Fibroblast of peridontal ligament (primary cell): Measurements from ENCODE around the gene MYO10.
"Not testable (repeated sequence)": the region's sequence is repeated elsewhere in the genome, so short reads cannot be mapped to it uniquely, and the experiment has no call there.

ENCODE experiments used
- DNase-seq: peaks from one replicate; pipeline ENCODE4 v3.0.0-alpha.2; 2010; ENCODE audit errors: extremely low read depth

Gene MYO10

GRCh38 chr5:16936150-16936988, at the start of gene MYO10:
TSS of gene MYO10 (minus strand) at chr5:16936288. CDS start at chr5:16935808, 480 bp downstream.
- DNase-seq: peak; percentile 73

DNA sequence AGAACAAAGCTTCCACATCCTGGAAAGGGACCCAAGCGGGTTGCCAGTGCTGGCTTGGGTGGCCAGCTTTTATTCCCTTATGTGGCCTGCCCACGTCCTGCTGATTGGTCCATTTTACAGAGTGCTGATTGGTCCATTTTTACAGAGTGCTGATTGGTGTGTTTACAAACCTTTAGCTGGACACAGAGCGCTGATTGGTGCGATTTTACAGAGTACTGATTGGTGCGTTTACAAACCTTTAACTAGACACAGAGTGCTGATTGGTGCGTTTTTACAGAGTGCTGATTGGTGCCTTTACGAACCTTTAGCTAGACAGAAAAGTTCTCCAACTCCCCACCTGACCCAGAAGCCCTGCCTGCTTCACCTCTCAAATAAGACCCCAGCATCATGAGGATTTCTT, 49.2 kb upstream of the MYO10 start:
- not testable (repeated sequence) for DNase-seq

GRCh38 chr5:16983972-16984371, 47.9 kb upstream of the MYO10 start:
- DNase-seq: no peak

DNA sequence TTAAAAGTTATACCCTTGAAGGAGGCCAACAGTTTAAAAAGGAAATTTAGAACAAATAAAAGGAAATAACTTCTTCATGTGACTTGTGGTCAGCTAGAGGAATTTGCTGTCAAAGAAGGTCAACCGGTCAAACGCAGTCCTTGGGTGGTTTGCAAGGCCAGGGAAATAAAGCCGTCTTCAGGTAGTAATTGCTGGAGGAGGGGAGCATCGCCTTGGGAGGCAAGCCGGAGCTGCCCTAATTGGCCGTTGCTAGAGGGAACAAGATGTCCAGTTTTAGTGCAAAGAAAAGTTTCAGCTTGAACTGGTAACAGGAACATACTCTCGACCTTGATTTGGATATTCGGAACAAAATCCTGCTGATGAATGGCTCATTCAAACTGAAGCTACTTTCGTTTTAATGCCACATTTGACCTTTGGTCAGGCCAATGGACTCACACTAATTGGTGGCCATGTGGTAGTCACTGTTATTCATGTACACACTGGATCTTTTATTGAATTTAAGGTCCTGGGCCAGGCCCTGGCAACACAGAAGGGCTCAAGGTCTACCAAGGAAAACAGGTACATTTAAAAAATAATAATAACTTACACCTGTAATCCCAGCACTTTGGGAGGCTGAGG, 47.0 kb upstream of the MYO10 start:
- no peak for DNase-seq

DNA sequence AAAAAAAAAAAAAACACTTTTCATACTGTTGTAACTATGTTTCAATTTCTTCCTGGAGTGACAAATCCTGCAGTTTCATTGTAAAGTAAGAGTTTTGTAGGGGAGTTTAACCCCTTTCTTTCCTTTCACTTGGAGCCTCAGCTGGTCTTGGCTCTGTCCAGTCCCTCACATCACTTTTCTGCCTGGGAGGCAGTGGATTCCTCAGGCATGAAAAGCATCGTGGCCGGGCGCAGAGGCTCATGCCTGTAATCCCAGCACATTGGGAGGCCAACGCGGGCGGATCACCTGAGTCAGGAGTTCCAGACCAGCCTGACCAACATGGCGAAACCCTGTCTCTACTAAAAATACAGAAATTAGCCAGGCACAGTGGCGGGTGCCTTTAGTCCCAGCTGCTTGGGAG, 45.6 kb upstream of the MYO10 start:
- no peak for DNase-seq

DNA sequence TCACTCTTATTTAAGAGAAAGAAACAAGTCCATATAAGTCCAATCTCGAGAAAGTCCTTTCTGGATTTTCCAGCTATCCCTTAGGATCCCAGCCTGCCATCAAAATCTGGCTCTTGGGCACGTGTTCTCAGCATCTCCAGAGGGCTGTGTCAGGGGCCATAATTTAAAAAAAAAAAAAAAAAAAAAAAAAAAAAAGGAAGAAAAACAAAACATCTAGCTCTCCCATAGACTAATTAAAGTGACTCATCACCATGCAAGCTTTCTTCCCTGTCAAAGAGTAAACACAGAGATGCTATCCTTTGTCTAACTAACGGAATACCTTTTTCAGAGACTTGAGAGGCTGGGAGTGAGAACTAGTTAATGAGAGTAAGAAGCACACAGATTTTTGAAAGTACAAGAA, 44.9 kb upstream of the MYO10 start:
- no peak for DNase-seq

DNA sequence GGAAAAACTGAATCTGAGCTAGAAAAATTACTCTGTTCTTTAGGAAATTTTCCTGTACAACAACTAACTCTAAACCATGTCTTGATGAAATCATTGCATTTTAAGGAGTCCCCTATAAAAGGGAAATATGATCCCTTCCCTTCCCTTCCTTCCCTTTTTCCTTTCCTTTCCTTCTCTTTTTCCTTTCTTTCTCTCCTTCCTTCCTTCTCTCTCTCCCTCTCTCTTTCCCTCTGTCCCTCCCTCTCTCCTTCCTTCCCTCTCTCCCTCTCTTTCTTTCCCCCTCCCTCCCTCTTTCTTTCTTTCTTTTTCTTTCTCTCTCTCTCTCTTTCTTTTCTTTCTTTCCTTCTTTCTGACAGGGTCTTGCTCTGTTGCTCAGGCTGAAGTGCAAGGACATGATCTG, 42.2 kb upstream of the MYO10 start:
- DNase-seq: no peak

- DNase-seq: no peak
These were observed 40.5 kb upstream of the MYO10 start for GRCh38 chr5:16976625-16977008.

GRCh38 chr5:16975950-16976624, 40.0 kb upstream of the MYO10 start:
- DNase-seq: no peak

DNA sequence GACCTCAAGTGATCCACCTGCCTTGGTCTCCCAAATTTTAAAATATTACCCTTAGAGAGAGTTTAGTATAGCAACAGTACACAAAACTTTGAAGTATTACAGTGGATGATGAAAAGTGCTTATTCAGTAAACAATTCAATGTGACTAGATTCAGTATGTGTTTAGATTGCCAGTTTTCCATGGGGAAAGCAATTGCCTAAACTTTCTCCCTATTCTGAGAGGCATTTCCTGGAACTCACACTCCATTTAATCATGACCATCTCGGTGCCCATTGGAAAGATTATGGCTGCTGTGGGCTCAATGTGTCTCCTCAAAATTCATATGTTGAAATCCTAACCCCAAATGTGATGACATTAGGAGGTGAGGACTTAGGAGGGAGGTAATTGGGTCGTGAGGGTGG, 38.9 kb upstream of the MYO10 start:
- peak; percentile 61 for DNase-seq

DNA sequence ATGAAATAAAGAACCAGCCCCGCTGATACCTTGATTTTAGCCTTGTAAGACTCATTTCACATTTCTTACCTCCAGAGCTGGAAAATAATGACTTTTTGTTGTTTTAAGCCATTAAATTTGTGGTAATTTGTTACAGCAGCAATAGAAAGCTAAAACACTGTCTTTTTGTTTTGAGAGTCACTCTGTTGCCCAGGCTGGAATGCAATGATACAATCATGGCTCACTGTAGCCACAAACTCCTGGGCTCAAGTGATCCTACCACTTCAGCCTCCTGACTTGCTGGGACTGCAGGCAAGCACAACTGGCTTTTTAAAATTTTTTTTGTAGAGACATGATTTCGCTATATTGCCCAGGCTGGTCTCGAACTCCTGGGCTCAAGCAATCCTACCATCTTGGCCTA, 34.7 kb upstream of the MYO10 start:
- peak; percentile 30 for DNase-seq

GRCh38 chr5:16970260-16970659, 34.2 kb upstream of the MYO10 start:
- no peak for DNase-seq

GRCh38 chr5:16965581-16965980, 29.5 kb upstream of the MYO10 start:
- no peak for DNase-seq

DNA sequence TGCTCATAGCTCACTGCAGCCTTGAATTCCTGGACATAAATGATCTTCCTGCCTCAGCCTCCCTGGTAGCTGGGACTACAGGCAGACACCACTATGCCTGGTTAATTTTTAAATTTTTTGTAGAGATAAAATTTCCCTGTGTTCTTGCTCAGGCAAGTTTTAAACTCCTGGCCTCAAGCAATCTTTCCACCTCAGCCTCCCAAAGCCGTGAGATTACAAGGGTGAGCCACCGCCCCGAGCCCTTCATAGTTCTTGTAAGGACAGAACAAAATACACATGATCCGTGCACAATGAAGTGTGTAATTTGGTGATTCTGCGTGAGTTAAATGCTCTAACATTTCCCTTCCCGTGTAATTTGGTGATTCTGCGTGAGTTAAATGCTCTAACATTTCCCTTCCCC, 27.7 kb upstream of the MYO10 start:
- DNase-seq: no peak

GRCh38 chr5:16961131-16961530, 25.0 kb upstream of the MYO10 start:
- no peak for DNase-seq

DNA sequence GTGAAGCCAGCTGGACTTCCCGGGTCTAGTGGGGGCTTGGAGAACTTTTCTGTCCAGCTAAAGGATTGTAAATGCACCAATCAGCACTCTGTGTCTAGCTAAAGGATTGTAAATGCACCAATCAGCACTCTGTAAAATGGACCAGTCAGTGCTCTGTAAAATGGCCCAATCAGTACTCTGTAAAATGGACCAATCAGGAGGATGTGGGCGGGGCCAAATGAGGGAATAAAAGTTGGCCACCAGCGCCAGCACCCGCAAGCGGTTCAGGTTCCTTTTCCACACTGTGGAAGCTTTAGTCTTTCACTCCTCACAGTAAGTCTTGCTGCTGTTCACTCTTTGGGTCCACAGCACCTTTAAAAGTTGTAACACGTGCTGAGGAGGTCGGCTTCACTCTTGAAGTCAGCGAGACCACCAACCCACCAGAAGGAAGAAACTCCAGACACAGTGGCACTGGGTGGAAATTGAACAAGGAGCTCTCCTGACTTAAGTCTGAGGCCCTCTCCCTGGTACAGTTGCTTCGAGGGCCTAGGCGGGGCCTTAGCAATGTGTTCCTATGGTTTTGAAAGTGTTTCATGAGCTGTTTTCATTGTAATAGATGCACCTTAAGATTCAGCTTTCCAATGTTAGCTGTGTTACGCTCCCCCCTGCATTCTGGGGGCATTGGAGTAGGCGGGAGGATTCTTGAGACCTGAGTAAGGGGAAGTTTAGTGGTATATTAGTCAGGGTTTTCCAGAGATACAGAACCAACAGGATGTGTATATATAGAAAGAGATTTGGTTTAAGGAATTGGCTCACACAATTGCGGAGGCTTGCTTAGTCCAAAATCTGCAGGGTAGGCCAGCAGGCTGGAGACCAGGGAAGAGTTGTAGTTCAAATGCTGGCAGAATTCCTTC, 21.5 kb upstream of the MYO10 start:
- peak; percentile 92 for DNase-seq

- no peak for DNase-seq
These were observed 17.6 kb upstream of the MYO10 start for GRCh38 chr5:16953729-16954128.

DNA sequence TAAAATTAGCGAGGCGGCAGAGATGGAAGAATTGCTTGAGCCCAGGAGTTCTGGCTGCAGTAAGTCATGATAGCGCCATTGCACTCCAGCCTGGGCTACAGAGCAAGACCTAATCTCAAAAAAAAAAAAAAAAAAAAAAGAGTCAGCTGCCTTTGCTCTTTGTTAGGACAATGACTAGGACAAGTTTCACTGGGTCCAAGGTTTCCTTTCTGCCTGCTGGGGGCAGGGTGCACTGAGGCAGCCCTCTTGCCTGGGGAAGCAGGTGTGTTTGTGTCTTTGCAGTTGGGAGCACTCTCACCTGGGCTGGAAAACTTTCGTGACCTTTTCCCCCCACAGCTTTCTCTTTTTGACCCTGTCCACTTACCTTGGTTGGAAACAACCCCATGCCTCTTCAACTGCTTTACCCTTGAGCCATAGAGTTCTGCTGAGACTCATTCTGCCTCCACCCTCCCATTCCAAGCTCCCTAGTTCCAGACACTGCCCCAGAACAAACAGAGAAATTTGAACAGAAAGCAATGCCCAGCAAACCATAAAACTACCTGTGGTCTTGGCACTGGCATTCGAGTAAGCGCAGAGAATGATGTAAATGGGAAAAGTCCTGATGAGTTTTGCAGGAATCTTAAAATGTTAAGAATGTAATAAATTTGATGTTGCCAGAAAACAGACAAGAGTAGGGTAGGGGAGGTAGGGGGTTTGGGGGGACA, 17.0 kb upstream of the MYO10 start:
- no peak for DNase-seq

GRCh38 chr5:16946725-16947124, 10.6 kb upstream of the MYO10 start:
- DNase-seq: no peak

DNA sequence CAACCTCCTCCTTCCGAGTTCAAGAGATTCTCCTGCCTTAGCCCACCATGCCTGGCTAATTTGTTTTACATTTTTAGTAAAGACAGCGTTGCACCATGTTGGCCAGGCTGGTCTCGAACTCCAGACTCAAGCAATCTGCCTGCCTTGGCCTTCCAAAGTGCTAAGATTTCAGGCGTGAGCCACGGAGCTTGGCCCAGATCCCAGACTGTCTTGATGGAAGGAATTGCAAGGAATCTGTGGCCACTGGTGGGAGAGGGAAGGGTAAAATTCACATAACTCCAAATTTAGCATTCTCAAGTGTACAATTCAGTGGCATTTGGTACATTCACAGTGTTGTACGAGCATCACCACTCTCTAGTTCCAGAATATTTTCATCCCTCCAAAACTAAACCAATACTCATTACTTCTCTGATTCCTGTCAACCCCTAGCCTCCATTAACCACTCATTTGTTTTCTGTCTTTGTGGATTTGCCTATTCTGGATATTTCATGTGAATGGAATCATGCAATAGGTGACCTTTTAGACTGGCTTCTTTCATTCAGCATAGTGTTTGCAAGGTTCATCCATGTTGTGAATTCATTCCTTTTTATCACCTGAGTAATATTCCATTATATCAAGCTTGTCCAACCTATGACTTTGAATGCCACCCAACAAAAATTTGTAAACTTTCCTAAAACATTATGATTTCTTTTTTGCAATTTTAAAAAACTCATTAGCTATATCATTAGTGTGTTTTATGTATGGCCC, 8.9 kb upstream of the MYO10 start:
- peak; percentile 36 for DNase-seq
